ENCODE measurements around the gene GRIN3A.

The GRIN3A gene

GRCh38 chr9:101636247-101636646 is 102.2 kb downstream of the GRIN3A start:
- DNase-seq (ENCODE audit: low read depth) = no peak
- TF ChIP-seq POLR2A (IDR thresholded peaks at IDR 0.05; ENCODE audit: extremely low read depth, insufficient read length) (no peak), MAX (IDR thresholded peaks at IDR 0.05; ENCODE audit: low read depth, low read length) (no peak), MYC (IDR thresholded peaks at IDR 0.05; ENCODE audit: low read depth, low read length) (no peak)
- H3K4me3 ChIP-seq (ENCODE audit: low read depth, low read length) = no peak overlapping the region

GRCh38 chr9:101635473-101635872 is 103.0 kb downstream of the GRIN3A start:
- TF ChIP-seq POLR2A (IDR thresholded peaks at IDR 0.05; ENCODE audit: extremely low read depth, insufficient read length) = no peak
- TF ChIP-seq MAX (IDR thresholded peaks at IDR 0.05; ENCODE audit: low read depth, low read length) = no peak
- TF ChIP-seq MYC (IDR thresholded peaks at IDR 0.05; ENCODE audit: low read depth, low read length) = no peak
- TF ChIP-seq CTCF (IDR thresholded peaks at IDR 0.05; ENCODE audit: low read depth, low read length) = no peak
- DNase-seq (ENCODE audit: low read depth) = no peak
- no peak overlapping the region for H3K4me3 ChIP-seq (ENCODE audit: low read depth, low read length)

- no peak for TF ChIP-seq MYC (IDR thresholded peaks at IDR 0.05; ENCODE audit: low read depth, low read length)
- TF ChIP-seq CTCF (IDR thresholded peaks at IDR 0.05; ENCODE audit: low read depth, low read length) = no peak
- no peak for DNase-seq (ENCODE audit: low read depth)
Measured at GRCh38 chr9:101634741-101635409, 103.6 kb downstream of the GRIN3A start.

GRCh38 chr9:101632611-101633010 is 105.8 kb downstream of the GRIN3A start:
- no peak for DNase-seq (ENCODE audit: low read depth)
- TF ChIP-seq MAX (IDR thresholded peaks at IDR 0.05; ENCODE audit: low read depth, low read length) (no peak), POLR2A (IDR thresholded peaks at IDR 0.05; ENCODE audit: extremely low read depth, insufficient read length) (no peak), MYC (IDR thresholded peaks at IDR 0.05; ENCODE audit: low read depth, low read length) (no peak), CTCF (IDR thresholded peaks at IDR 0.05; ENCODE audit: low read depth, low read length) (no peak)
- H3K4me3 ChIP-seq (ENCODE audit: low read depth, low read length) = no peak overlapping the region

More at GRCh38 chr9:101634741-101635409, 103.6 kb downstream of the GRIN3A start:
- H3K4me3 ChIP-seq (ENCODE audit: low read depth, low read length) = no peak overlapping the region

- TF ChIP-seq MYC (IDR thresholded peaks at IDR 0.05; ENCODE audit: low read depth, low read length) = no peak
- no peak for TF ChIP-seq POLR2A (IDR thresholded peaks at IDR 0.05; ENCODE audit: extremely low read depth, insufficient read length)
- no peak for TF ChIP-seq MAX (IDR thresholded peaks at IDR 0.05; ENCODE audit: low read depth, low read length)
- no peak for TF ChIP-seq CTCF (IDR thresholded peaks at IDR 0.05; ENCODE audit: low read depth, low read length)
- H3K4me3 ChIP-seq (ENCODE audit: low read depth, low read length) = no peak overlapping the region
- DNase-seq (ENCODE audit: low read depth) = no peak
Measured at GRCh38 chr9:101631892-101632291, 106.6 kb downstream of the GRIN3A start.

- H3K4me3 ChIP-seq (ENCODE audit: low read depth, low read length) = no peak overlapping the region
- peak; percentile 22 for DNase-seq (ENCODE audit: low read depth)
- TF ChIP-seq POLR2A (IDR thresholded peaks at IDR 0.05; ENCODE audit: extremely low read depth, insufficient read length) = no peak
- no peak for TF ChIP-seq MYC (IDR thresholded peaks at IDR 0.05; ENCODE audit: low read depth, low read length)
- no peak for TF ChIP-seq MAX (IDR thresholded peaks at IDR 0.05; ENCODE audit: low read depth, low read length)
- TF ChIP-seq CTCF (IDR thresholded peaks at IDR 0.05; ENCODE audit: low read depth, low read length) = no peak
Measured at GRCh38 chr9:101629636-101630035, 108.8 kb downstream of the GRIN3A start.

All from NB4 (cell line).